Neural cell (in vitro differentiated cells): ENCODE data around the gene ATOH8. TPM values are rescaled to one million over a fixed set of nuclear protein-coding genes. Genes with fewer than 3 reads are reported as not detected.

ENCODE experiments used
- H2AFZ ChIP-seq: fragments of 200-600, 300-800 bp; sonication (generic), shearing (Covaris generic); 2 replicates; pipeline ENCODE4 v1.6.0; 2014; ENCODE audit warnings: low read depth, mild to moderate bottlenecking, antibody characterized with exemption, low read length, moderate library complexity
- H3F3A ChIP-seq: fragments of 200-600 bp; shearing (Covaris generic); 2 replicates; pipeline ENCODE4 v1.6.1; 2016; ENCODE audit warnings: mild to moderate bottlenecking, moderate library complexity, mixed read lengths, antibody characterized with exemption, low read length; ENCODE audit not compliant: insufficient read depth, poor library complexity, severe bottlenecking
- H3K27ac ChIP-seq: fragments of 200-600, 300-800 bp; sonication (generic), shearing (Covaris generic); 2 replicates; pipeline ENCODE4 v1.5.1; 2014; ENCODE audit warnings: mild to moderate bottlenecking, low read length, moderate library complexity
- H3K27me3 ChIP-seq: fragments of 300-800, 200-600 bp; sonication (generic), shearing (Covaris generic); 2 replicates; pipeline ENCODE4 v1.6.0; 2014; ENCODE audit warnings: mild to moderate bottlenecking, low read depth, low read length, moderate library complexity; ENCODE audit not compliant: insufficient read depth
- H3K36me3 ChIP-seq: fragments of 300-800, 200-600 bp; sonication (generic), shearing (Covaris generic); 2 replicates; pipeline ENCODE4 v1.5.1; 2014; ENCODE audit warnings: mild to moderate bottlenecking, antibody characterized with exemption, low read length, moderate library complexity; ENCODE audit not compliant: insufficient read depth
- H3K4me2 ChIP-seq: fragments of 300-800, 200-600 bp; sonication (generic), shearing (Covaris generic); 2 replicates; pipeline ENCODE4 v1.6.0; 2014; ENCODE audit warnings: mild to moderate bottlenecking, low read length
- H3K4me3 ChIP-seq: fragments of 300-800, 200-600 bp; sonication (generic), shearing (Covaris generic); 2 replicates; pipeline ENCODE4 v1.5.1; 2014; ENCODE audit warnings: mild to moderate bottlenecking, low read length, moderate library complexity
- H3K79me2 ChIP-seq: fragments of 200-600 bp; shearing (Covaris generic); replicated peaks from 2 replicates; pipeline ENCODE4 v1.6.0; 2014; ENCODE audit warnings: mild to moderate bottlenecking, low read length, moderate library complexity; ENCODE audit not compliant: insufficient read depth
- H3K9ac ChIP-seq: fragments of 300-800, 200-600 bp; sonication (generic), shearing (Covaris generic); 2 replicates; pipeline ENCODE4 v1.6.1; 2016; ENCODE audit warnings: mild to moderate bottlenecking, low read length, mixed read lengths
- H3K9me2 ChIP-seq: fragments of 200-600 bp; shearing (Covaris generic); 2 replicates; pipeline ENCODE4 v1.6.1; 2016; ENCODE audit warnings: mild to moderate bottlenecking, low read length, mixed read lengths; ENCODE audit not compliant: insufficient read depth
- H3K9me3 ChIP-seq: fragments of 200-600, 300-800 bp; sonication (generic), shearing (Covaris generic); 2 replicates; pipeline ENCODE4 v1.6.1; 2016; ENCODE audit warnings: mild to moderate bottlenecking, mixed run types, low read length, moderate library complexity, mixed read lengths
- H4K20me1 ChIP-seq: fragments of 200-600 bp; shearing (Covaris generic); 2 replicates; pipeline ENCODE4 v1.6.1; 2016; ENCODE audit warnings: mild to moderate bottlenecking, mixed run types; ENCODE audit not compliant: insufficient read depth
- CTCF ChIP-seq: fragments of 450-650 bp; IDR thresholded peaks from 2 replicates; pipeline ENCODE4 v1.5.1; 2014; ENCODE audit warnings: antibody characterized with exemption, mild to moderate bottlenecking, moderate library complexity; ENCODE audit not compliant: poor library complexity, severe bottlenecking
- EP300 ChIP-seq: fragments of 450-650 bp; conservative IDR thresholded peaks from 2 replicates; pipeline ENCODE4 v1.6.1; 2014; ENCODE audit warnings: antibody characterized with exemption, mild to moderate bottlenecking, moderate library complexity; ENCODE audit not compliant: poor library complexity, severe bottlenecking
- EZH2 ChIP-seq: fragments of 200-600, 300-800 bp; shearing (Covaris generic), sonication (generic); IDR thresholded peaks from 2 replicates; pipeline ENCODE4 v1.6.1; 2014; ENCODE audit warnings: antibody characterized with exemption, low read length, borderline replicate concordance, mild to moderate bottlenecking; ENCODE audit not compliant: insufficient read depth, poor library complexity, severe bottlenecking
- MXI1 ChIP-seq: fragments of 450-650 bp; conservative IDR thresholded peaks from 2 replicates; pipeline ENCODE4 v1.6.1; 2014; ENCODE audit warnings: antibody characterized with exemption, mild to moderate bottlenecking; ENCODE audit not compliant: poor library complexity, severe bottlenecking
- POLR2AphosphoS5 ChIP-seq: IDR thresholded peaks from 2 replicates; pipeline ENCODE4 v1.6.1; 2012
- RAD21 ChIP-seq: fragments of 450-650 bp; conservative IDR thresholded peaks from 2 replicates; pipeline ENCODE4 v1.6.1; 2014; ENCODE audit warnings: antibody characterized with exemption, mild to moderate bottlenecking, moderate library complexity
- REST ChIP-seq: IDR thresholded peaks from 2 replicates; pipeline ENCODE4 v1.6.1; 2012; ENCODE audit warnings: borderline replicate concordance
- SMC3 ChIP-seq: fragments of 450-650 bp; conservative IDR thresholded peaks from 2 replicates; pipeline ENCODE4 v1.6.1; 2014; ENCODE audit warnings: antibody characterized with exemption, mild to moderate bottlenecking, moderate library complexity; ENCODE audit not compliant: poor library complexity
- TAF1 ChIP-seq: IDR thresholded peaks from 2 replicates; pipeline ENCODE4 v1.6.1; 2012; ENCODE audit warnings: low read depth
- polyA plus RNA-seq: library from polyadenylated mRNA; depleted of rRNA; stranded (reverse); fragments of >200 nt; gene quantifications from 2 replicates; pipeline ENCODE4 v1.2.3, GENCODE V29; 2014

ATOH8 gene
- polyA plus RNA-seq, 1 donor from 2014 or later, result 1.6 TPM

- H3K27ac ChIP-seq, result no peak overlapping the region
Measured at GRCh38 chr2:85730686-85731230, 23.0 kb upstream of the ATOH8 start.

DNA sequence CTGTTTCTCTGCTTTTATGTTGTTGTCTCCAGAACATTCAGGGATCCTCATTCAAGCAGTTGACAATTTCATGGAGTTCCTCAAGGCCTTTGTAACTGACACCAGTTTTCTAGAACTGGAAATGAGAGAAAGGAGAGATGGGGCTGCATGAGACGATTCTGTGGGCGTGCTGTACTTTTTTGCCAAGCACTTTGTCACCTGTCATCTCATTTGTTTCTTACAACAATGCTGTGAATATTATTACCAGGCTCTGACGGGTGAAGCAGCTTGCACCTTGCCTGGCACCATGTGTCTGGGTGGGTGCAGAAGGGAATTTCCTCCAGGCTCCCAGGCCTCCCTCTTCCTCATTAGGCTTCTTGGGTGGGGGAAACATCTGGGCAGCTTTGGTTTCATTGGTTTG is 22.2 kb upstream of the ATOH8 start:
- no peak overlapping the region for H3K27ac ChIP-seq
- no peaks in the 10 kb centered on the region for H3K36me3 ChIP-seq
- H3K4me3 ChIP-seq, result no peak overlapping the region
- TF ChIP-seq TAF1 (no peak), MXI1 (no peak), POLR2AphosphoS5 (no peak), EZH2 (no peak), SMC3 (no peak), RAD21 (no peak), CTCF (no peak), EP300 (no peak)

More at GRCh38 chr2:85730686-85731230, 23.0 kb upstream of the ATOH8 start:
- Histone ChIP-seq H3K9ac (no peak overlapping the region), H3K9me2 (no peaks in the 10 kb centered on the region), H3K27me3 (no peaks in the 10 kb centered on the region), H2AFZ (no peak overlapping the region), H3K79me2 (no peaks in the 10 kb centered on the region), H3K9me3 (no peaks in the 10 kb centered on the region), H4K20me1 (no peaks in the 10 kb centered on the region), H3K4me2 (no peak overlapping the region), H3K4me3 (no peak overlapping the region), H3F3A (no peaks in the 10 kb centered on the region), H3K36me3 (no peaks in the 10 kb centered on the region)
- TF ChIP-seq EZH2 (no peak), TAF1 (no peak), EP300 (no peak), SMC3 (no peak), POLR2AphosphoS5 (no peak), CTCF (no peak), MXI1 (no peak), REST (no peak), RAD21 (no peak)

More for the DNA sequence above, 22.2 kb upstream of the ATOH8 start:
- no peaks in the 10 kb centered on the region for H3K79me2 ChIP-seq
- no peak overlapping the region for H2AFZ ChIP-seq
- H3K9me2 ChIP-seq, result no peaks in the 10 kb centered on the region
- H3K9ac ChIP-seq, result no peak overlapping the region
- H3K27me3 ChIP-seq, result no peaks in the 10 kb centered on the region
- H3K9me3 ChIP-seq, result no peaks in the 10 kb centered on the region
- H3K4me2 ChIP-seq, result no peak overlapping the region
- H3F3A ChIP-seq, result no peaks in the 10 kb centered on the region
- H4K20me1 ChIP-seq, result no peaks in the 10 kb centered on the region
